Kidney (tissue), 14 donors: Measurements from ENCODE around the gene LCAT. TPM values are rescaled to one million over a fixed set of nuclear protein-coding genes. Genes with fewer than 3 reads are reported as not detected.
A peak's percentile ranks its signal among the peaks of the same experiment; 100 is the strongest.

ENCODE experiments used
- DNase-seq, 5 donors: peaks; one replicate each; pipeline ENCODE4 v3.0.0-alpha.2; 2013 to 2020
- FAIRE-seq: peaks from 2 replicates; lab custom pipeline; 2012; peaks lifted over from hg19 to GRCh38; lab: Jason Lieb, UNC
- H3K27ac ChIP-seq, 2 donors: one replicate each; pipeline ENCODE4 v1.7.0; 2013; ENCODE audit warnings: low read depth in 2 of 2, low read length in 2 of 2, inconsistent platforms in 1 of 2
- H3K27me3 ChIP-seq: one replicate; pipeline ENCODE4 v1.7.1; 2013; ENCODE audit warnings: low read length, inconsistent platforms; ENCODE audit not compliant: control insufficient read depth, insufficient read depth
- H3K36me3 ChIP-seq, 3 donors: one replicate each; pipeline versions ENCODE4 v1.7.0 to v1.7.1; 2013; ENCODE audit warnings: low read length in 3 of 3, control low read depth in 1 of 3, inconsistent platforms in 1 of 3; ENCODE audit not compliant: insufficient read depth in 3 of 3, control insufficient read depth in 2 of 3
- H3K4me1 ChIP-seq, 3 donors: one replicate each; pipeline versions ENCODE4 v1.7.0 to v1.7.1; 2013; ENCODE audit warnings: low read length in 3 of 3, inconsistent platforms in 1 of 3, low read depth in 1 of 3; ENCODE audit not compliant: control insufficient read depth in 2 of 3, insufficient read depth in 2 of 3
- H3K4me3 ChIP-seq, 3 donors: one replicate each; pipeline versions ENCODE4 v1.7.0 to v1.8.1; 2013; ENCODE audit warnings: low read length in 3 of 3, control low read depth in 1 of 3, inconsistent platforms in 1 of 3
- H3K9ac ChIP-seq, 3 donors: one replicate each; pipeline versions ENCODE4 v1.7.0 to v1.7.1; 2013; ENCODE audit warnings: low read length in 3 of 3, control low read depth in 1 of 3, inconsistent platforms in 1 of 3
- H3K9me3 ChIP-seq, 3 donors: one replicate each; pipeline versions ENCODE4 v1.7.0 to v1.7.1; 2013; ENCODE audit warnings: low read length in 3 of 3, control low read depth in 1 of 3, inconsistent platforms in 1 of 3; ENCODE audit not compliant: control insufficient read depth in 2 of 3, insufficient read depth in 1 of 3
- intact Hi-C: fragments of 100-400 bp; cut with DNase I; formaldehyde crosslinking; loops from one replicate; pipeline ENCODE4 v1.11.1; 2022
- polyA plus RNA-seq: library from polyadenylated mRNA; stranded (reverse); fragments of 350-450 nt; fragmentation: Illumina TruSeq; extraction: RNeasy Lipid Tissue Mini Kit (QIAGEN cat#74804); gene quantifications from one replicate; pipeline ENCODE4 v1.2.3, GENCODE V29; 2014; ENCODE audit warnings: low read depth, low replicate concordance; ENCODE audit not compliant: insufficient read depth
- total RNA-seq: library from RNA; stranded (reverse); fragmentation: NEBNext Ultra II Directional; extraction: Animal tissue kit (Norgen Biotek cat#: 25700); gene quantifications from one replicate; pipeline ENCODE4 v1.2.1, GENCODE V29; 2021
- TF ChIP-seq, protein P1 (sequence below): IDR thresholded peaks from 3 replicates; pipeline ENCODE4 v1.5.1; 2012; ENCODE audit warnings: mild to moderate bottlenecking, moderate library complexity, borderline replicate concordance; ENCODE audit not compliant: insufficient read depth; ENCODE audit errors: extremely low read depth
- donor health status: control.
- donor health status: control.
- donor health status: control.
- donor health status: control.
- donor health status: control.
- donor health status: DM: yes; HTN: yes; CAD: no.
- donor health status: Normal renal cell carcinoma (clear cell type).

The LCAT gene
- total and polyA plus RNA-seq, 2 donors from 2014 or later = 10.2 to 27.4 TPM

DNA sequence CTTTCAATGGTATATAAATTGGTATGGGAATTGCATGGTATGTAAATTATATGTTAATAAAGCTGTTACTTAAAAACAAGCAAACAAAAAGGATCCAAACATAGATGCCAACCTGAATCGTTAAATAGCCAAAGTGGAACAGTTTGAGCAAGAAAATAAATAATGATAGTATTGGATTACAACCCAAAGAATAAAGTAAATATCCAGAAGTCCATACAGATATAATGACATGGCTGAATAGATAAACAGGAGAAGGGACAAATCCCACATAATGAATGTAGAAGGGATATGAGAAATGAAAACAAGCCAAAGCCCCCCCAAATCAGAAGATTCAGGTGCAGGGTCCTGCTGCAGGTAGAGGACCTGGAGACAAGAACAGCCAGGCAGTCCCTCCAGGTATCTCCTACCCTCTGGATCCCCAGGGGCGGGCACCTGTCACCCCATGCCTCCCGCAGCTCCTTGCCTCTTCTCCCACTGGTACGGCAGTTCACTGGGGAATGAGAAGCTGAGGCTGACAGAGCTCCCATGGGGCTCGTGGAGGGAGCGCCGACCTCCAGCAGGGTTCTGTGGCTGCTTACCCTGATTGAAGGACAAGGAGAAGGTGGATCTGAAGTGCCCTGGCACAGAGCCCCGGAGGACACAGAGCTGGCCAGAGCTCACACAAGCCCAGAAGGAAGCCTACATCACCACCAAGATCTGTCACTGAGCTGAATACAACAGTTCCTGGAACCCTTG lies 9.9 kb upstream of the LCAT start:
- no peaks in the 10 kb centered on the region for H3K27me3 ChIP-seq
- peaks cover 0 to 36% (median 14%) of the 10 kb centered on the region in 3 donors for H3K36me3 ChIP-seq
- peaks cover 0 to 4% (median 0%) of the 10 kb centered on the region in 3 donors for H3K4me1 ChIP-seq
- intact Hi-C loops = no loop called here
- no peaks in the 10 kb centered on the region for H3K9me3 ChIP-seq
- TF ChIP-seq, protein P1, sequence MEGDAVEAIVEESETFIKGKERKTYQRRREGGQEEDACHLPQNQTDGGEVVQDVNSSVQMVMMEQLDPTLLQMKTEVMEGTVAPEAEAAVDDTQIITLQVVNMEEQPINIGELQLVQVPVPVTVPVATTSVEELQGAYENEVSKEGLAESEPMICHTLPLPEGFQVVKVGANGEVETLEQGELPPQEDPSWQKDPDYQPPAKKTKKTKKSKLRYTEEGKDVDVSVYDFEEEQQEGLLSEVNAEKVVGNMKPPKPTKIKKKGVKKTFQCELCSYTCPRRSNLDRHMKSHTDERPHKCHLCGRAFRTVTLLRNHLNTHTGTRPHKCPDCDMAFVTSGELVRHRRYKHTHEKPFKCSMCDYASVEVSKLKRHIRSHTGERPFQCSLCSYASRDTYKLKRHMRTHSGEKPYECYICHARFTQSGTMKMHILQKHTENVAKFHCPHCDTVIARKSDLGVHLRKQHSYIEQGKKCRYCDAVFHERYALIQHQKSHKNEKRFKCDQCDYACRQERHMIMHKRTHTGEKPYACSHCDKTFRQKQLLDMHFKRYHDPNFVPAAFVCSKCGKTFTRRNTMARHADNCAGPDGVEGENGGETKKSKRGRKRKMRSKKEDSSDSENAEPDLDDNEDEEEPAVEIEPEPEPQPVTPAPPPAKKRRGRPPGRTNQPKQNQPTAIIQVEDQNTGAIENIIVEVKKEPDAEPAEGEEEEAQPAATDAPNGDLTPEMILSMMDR = no peak
- H3K9ac ChIP-seq = no peak overlapping the region
- H3K27ac ChIP-seq = no peak overlapping the region
- DNase-seq (no peak), FAIRE-seq (no peak)
- H3K4me3 ChIP-seq = no peak overlapping the region

DNA sequence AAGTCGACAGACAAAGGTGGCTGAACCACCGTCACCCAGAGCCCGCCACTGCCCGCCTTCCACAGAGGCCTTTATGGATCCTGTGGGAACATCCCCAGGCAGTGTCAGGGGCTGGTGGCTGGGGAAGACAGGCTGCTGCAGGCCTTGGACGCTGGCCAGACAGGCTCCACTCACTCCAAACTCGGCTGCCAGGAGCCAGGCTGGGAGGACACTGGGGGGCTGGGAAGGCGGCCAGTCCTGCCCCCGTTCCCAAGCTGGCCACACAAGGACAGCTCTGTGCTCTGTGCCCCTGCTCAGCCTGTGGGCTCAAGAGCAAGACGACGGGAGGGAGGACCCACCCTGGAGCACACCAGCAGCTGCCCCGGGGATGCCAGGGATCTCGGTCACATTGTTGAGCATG lies 7.6 kb upstream of the LCAT start:
- peaks cover 0 to 42% (median 13%) of the 10 kb centered on the region in 3 donors for H3K36me3 ChIP-seq

DNA sequence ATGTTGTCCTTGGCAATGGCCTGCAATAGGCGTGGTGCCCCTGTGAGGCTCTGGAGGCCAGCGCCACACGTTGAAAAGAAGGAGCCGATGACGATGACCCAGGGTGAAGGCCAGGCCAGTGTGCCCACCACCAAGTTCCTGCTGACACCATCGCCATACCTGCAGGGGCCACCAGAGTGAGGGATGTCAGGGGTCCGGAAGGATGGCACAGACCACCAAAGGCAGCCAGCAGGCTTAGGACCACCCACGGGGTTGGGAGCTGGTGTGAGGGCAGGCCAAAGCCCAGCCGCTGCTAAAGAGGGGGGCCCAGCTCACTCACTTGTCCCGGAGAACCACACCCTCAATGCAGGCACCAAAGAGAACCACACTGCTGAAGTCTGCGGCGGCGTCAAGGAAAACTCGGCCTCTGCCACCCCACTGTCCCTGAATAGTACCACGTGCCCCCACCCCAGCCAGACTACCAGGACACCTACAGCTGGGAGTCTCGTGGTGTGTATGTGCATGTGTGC lies 6.5 kb upstream of the LCAT start:
- Histone ChIP-seq H3K27me3 (no peaks in the 10 kb centered on the region), H3K9ac (no peak overlapping the region), H3K9me3 (no peaks in the 10 kb centered on the region), H3K4me1 (no peaks in the 10 kb centered on the region), H3K27ac (no peak overlapping the region), H3K36me3 (peaks cover 0 to 53% (median 15%) of the 10 kb centered on the region in 3 donors), H3K4me3 (no peak overlapping the region)
- intact Hi-C loops = no loop called here
- FAIRE-seq (no peak), DNase-seq (peak in 1 of 5 donors; percentile 67)
- TF ChIP-seq, protein P1 = no peak

More for the DNA sequence above, 7.6 kb upstream of the LCAT start:
- Histone ChIP-seq H3K4me1 (no peaks in the 10 kb centered on the region), H3K4me3 (no peak overlapping the region), H3K9me3 (no peaks in the 10 kb centered on the region), H3K9ac (no peak overlapping the region), H3K27me3 (no peaks in the 10 kb centered on the region), H3K27ac (no peak overlapping the region)
- TF ChIP-seq, protein P1 = no peak
- intact Hi-C loops = no loop called here
- FAIRE-seq (no peak), DNase-seq (peak in 1 of 5 donors; percentile 85)
